Ammon's horn (tissue), 1 donor: ENCODE results near the gene RRP12.

ENCODE experiments used
- DNase-seq: peaks from one replicate; pipeline ENCODE4 v3.0.0-alpha.2; 2016; ENCODE audit warnings: low spot score

The RRP12 gene

GRCh38 chr10:97334370-97335175, 66.6 kb downstream of the RRP12 start, which contains the start of gene FRAT2:
Gene FRAT2 (minus strand): TSS chr10:97334729. CDS start chr10:97334572, 157 bp downstream.
- DNase-seq, result peak; percentile 94

- DNase-seq, result peak; percentile 33
Observed at GRCh38 chr10:97333601-97334369, 67.4 kb downstream of the RRP12 start.

- DNase-seq, result no peak
Observed at GRCh38 chr10:97333351-97333600, 67.9 kb downstream of the RRP12 start.

GRCh38 chr10:97332591-97333350, 68.4 kb downstream of the RRP12 start:
- DNase-seq, result peak; percentile 83

DNA sequence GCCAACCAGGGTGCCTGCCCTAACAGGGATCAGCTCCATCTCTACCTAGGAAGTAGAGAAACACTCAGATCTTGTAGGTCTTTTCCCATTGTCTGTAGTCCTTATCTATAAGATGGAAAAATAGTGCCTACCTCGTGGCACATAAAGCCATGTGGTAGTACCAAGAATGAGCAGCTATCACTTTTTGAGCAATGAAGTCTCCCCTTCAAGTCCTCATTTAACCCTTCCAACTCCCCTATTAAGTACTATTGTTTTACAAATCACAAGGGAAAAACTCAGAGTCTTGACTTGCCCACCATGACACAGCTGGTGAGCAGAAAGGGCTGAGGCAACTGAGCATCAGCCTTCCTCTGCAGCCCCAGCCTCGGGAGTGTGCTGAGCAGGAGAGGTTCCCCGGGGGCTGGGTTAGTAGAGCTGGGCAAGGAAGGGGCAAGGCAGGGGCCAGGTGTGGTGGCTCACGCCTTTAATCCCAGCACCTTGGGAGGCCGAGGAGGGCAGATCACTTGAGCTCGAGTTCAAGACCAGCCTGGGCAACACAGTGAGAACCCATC, 69.9 kb downstream of the RRP12 start:
- DNase-seq, result no peak

DNA sequence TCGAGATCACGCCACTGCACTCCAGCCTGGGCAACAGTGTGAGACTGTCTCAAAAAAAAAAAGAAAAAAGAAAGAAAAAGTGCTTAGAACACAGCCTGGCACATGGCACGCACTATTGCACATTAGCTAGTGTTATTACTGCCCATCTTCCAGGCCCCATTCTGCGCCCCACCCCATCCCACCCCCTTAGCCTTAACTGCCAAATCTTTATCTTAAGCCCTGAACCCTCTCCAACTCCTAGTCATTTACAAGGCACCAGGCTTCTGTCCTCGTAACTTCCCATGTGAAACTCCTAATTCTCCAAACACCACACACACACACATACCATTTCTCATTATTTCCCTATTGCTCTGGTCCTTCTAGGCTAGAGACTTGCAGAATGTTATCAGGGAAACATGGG, 71.4 kb downstream of the RRP12 start:
- DNase-seq, result no peak

DNA sequence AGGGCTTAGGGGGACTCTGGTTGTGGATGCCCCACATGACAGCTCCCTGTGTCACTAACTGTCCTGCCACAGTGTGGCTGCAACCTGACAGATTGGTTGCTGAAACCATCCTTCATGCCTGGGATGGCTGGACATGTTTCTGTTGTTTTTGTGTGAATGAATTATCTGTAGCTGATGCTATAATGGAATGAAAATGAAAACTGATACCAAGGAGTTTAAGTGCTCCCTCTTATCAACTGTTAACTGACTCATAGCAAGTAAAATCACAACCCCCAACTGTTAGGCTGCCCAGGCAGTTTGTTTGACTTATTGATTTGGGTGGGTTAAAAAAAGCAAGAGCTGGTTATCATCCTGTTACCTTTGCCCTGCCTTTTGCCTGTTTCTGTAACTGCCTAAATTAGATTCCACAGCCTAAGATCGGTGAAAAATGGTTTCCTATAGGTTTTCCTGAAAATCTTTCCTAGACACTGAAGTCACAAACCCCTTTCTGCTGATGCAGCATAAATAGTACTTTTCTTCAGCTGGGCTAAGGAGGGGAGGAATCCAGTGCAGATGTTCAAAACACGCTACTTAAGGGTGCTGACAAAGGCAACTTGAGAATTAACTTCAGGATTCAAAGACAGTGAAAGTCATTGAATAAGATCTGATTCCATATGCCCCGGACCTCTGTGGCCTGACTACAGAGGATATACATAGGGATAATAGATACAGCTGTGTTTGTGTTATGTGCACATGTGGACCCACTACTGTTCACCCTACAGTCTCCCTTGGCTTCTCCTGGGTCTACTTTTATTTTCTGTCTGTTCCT, 72.3 kb downstream of the RRP12 start:
- DNase-seq, result no peak

DNA sequence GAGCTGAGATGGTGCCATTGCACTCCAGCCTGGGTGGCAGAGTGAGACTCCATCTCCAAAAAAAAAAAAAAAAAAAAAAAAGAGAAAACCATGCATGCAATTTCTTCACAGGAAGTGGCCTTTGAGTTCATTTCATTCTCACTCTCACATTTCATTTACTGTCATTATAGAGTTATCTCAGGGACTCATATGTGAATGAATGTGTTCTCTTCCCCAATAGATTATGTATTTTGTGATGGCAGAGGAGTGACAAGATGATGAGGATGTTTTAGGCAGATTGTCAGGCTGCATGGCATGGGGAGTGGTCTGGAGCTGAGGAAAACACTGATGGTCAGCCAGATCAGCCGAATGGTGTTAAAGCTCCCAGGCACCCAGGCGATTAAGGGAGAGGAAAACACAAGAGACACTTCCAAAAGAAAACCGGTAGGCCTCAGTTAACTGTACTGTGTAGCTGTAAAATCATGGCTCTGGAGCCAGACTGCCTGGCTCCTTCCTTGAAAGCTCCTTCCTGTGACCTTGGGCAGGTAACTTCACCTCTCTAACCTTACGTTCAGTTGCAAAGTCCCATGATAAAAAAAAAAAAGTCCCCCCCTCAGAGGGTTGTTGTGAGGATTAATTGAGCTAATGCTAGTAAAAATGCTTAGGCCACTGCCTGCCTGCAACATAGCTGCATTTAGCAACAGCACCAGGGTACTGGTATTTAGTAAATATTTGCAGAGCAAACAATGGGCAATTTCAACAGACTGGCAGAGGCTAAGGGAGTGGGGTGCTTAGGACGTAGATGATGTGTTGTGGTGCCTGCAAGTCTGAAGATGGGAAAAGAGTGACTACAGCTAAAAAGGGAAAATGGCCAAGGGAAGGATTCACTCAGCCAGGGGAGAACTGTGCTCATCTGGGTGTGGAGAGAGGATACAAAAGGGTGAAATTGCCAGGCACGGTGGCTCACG, 73.5 kb downstream of the RRP12 start:
- DNase-seq, result no peak

GRCh38 chr10:97325754-97326153, 75.4 kb downstream of the RRP12 start:
- DNase-seq, result peak; percentile 68

GRCh38 chr10:97323501-97323900, 77.6 kb downstream of the RRP12 start:
- no peak for DNase-seq

DNA sequence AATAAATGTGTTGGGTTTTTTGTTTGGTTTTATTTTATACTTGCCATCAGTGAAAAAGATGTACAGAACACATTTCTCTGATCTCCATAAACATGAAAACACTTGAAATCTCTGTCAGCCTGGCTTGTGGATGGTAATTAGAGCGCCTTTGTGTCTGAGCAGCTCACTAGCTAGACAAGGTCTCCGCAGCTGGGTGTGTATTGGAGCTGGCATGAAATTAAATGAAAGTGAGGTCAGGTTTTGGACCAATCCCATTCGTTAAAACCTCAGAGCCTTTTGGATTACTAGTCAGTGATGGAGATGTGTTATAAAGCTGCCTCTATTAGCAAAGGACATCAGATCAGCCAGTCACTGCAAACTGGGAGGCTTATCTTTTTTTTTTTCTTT, 79.3 kb downstream of the RRP12 start:
- DNase-seq, result peak; percentile 65

GRCh38 chr10:97321032-97321803, 79.9 kb downstream of the RRP12 start:
- peak; percentile 78 for DNase-seq

- DNase-seq, result peak; percentile 11
Observed at GRCh38 chr10:97320480-97321031, 80.6 kb downstream of the RRP12 start.

DNA sequence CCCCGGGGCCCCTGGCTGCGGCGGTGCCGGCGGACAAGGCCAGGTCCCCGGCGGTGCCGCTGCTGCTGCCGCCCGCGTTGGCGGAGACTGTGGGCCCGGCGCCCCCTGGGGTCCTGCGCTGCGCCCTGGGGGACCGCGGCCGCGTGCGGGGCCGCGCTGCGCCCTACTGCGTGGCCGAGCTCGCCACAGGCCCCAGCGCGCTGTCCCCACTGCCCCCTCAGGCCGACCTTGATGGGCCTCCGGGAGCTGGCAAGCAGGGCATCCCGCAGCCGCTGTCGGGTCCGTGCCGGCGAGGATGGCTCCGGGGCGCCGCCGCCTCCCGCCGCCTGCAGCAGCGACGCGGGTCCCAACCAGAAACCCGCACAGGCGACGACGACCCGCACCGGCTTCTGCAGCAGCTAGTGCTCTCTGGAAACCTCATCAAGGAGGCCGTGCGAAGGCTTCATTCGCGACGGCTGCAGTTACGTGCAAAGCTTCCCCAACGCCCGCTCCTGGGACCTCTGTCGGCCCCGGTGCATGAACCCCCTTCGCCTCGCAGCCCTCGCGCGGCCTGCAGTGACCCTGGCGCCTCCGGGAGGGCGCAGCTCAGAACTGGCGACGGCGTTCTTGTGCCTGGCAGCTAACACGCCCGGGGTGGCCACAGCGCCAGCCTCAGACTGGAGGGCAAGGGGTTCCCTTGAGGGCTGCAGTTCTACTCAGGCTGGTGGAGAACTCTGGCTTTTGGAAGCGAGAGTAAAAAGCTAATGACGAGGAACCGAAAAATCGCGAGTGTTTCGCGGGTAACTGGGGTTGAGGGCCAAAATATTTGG, 81.3 kb downstream of the RRP12 start:
- peak; percentile 65 for DNase-seq

GRCh38 chr10:97318772-97319651, 82.1 kb downstream of the RRP12 start, which contains the start of gene FRAT1:
Gene FRAT1 (plus strand): TSS chr10:97319271. CDS start chr10:97319454, 183 bp downstream.
- peak; percentile 89 for DNase-seq

- no peak for DNase-seq
Observed at GRCh38 chr10:97314671-97315070, 86.5 kb downstream of the RRP12 start.

- no peak for DNase-seq
Observed at GRCh38 chr10:97312897-97313296, 88.2 kb downstream of the RRP12 start.
